HG03521 (cell line): ENCODE results near the gene CDC42BPA.
"Not testable (repeated sequence)": the region's sequence is repeated elsewhere in the genome, so short reads cannot be mapped to it uniquely, and the experiment has no call there.

Source experiments
- ATAC-seq: cut with Tn5 transposase; IDR thresholded peaks from one replicate; pipeline ENCODE4 v1.9.1; 2021; ENCODE audit warnings: mild to moderate bottlenecking, moderate library complexity; ENCODE audit not compliant: unreplicated experiment

CDC42BPA gene

DNA sequence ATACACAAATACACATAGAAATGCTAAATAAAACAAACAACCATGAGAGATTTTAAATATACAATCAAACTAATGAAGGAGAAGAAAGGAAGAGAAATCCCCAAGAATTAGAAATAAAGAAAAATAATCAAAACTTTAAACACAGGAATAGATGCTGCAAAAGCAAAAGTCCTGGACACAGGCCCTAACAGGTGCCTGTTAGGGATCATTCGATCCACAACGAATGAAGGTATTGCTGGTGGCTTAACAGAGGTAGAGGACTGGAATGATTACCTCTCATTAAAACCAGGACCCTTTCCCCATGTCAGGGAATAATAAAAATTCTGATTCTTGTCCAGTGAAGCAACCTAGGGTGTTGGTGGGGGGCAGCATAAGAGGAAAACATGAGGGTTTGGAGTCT lies 56.8 kb downstream of the CDC42BPA start:
- ATAC-seq, result no peak

DNA sequence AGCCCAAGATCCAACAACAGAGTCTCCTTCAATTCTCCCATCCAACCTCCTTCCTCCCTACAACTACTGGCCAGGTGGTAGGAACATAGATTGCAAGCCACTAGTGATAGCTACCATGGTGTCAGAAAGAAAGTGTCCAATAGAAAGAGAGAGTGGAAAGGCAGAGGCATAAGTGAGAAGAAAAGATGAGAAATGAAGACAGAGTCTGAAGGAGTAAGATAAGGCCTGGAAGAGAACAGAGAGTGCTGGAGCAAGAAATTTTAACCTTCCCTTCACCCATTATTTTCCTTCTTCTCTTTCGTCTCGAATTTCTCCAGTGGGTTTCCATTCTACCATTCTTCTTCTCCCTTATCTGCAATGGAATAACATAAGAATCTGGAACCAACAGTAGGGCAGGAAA lies 57.9 kb downstream of the CDC42BPA start:
- no peak for ATAC-seq

DNA sequence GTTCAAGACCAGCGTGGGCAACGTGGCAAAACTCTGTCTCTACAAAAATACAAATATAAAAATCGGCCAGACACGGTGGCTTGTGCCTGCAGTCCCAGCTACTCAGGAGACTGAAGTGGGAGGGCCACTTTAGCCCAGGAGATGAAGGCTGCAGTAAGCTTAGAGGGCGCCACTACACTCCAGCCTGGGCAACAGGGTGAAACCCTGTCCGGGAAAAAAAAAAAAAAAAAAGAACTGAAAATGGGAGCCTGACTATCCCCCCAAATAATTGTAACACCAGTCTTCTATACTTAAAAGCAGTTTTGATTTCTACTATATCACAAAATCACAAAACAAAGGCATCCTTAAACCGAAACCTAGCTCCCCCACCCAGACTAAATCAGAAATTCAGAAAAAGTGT lies 60.3 kb downstream of the CDC42BPA start:
- no peak for ATAC-seq

DNA sequence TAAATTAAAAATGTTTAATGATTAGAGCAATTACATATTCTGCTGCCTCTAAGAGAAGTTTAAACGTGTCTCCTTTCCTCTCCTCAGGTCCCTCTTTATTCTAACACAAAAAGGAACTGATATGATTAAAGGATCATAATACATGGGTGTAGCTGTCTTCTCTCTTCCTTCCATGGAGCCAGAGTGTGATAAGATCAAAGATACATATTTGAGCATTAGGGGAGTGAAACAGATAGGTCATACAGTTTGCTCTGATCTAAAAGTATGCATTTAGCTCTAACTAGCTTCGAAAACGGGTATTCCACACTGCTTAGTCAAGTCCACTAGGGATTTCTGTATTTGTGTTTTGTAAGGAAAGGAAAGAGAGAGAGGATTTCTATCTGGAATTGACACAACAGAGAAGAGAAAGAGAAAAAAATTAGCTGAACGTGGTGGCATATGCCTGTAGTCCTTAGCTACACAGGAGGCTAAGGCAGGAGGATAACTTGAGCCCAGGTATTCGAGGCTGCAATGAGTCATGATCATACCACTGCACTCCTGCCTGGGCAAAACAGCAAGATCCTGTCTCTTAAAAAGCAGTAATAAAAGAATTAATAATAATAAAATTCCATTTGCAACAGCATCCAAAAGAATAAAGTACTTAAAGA lies 63.1 kb downstream of the CDC42BPA start:
- ATAC-seq, result no peak

DNA sequence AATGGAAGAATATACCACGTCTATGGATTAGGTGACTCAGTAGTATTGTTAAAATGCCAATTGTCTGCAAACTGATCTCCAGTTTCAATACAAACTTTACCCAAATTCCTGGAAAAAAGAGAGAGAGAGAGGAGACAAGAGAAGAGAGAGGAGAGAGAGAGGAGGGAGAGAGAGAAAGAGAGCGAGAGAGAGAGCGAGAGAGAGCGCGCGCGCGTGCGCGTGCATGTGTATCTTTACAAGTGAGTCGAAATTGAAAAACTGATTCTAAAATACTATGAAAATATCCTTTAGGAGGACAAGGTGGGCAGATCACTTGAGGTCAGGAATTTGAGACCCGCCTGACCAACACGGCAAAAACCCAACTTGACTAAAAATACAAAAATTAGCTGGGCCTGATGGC lies 65.2 kb downstream of the CDC42BPA start:
- ATAC-seq, result no peak

DNA sequence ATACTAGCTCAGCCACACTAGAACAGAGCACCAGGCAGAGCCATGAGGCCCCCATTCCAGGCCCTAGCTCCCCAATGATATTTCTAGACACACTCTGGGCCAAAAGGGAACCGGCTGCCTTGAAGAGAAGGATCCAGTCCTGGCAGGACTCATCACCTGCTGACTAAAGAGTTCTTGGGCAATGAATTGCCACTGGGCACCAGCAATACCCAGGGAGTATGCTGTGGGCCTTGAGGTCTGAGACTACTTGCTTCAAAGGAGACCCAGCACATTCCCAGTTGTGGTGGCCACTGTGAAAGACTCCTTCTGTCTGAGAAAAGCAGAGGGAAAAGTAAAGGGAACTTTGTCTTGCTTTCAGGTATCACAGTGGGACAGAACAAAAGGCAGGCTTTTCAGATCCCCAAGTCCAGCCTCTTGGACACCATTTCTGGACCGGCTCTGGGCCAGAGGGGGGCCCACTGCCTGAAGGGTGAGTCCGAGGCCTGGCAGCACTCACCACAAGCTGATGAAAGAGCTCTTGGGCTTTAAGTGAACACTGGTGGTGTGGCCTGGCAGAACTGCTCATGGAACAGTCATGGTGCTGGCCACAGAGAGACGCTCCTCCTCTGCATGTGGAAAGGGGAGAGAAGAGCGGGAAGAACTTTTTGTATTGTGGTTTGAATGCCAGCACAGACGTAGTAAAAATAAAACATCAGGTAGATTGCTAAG lies 72.5 kb downstream of the CDC42BPA start:
- no peak for ATAC-seq

DNA sequence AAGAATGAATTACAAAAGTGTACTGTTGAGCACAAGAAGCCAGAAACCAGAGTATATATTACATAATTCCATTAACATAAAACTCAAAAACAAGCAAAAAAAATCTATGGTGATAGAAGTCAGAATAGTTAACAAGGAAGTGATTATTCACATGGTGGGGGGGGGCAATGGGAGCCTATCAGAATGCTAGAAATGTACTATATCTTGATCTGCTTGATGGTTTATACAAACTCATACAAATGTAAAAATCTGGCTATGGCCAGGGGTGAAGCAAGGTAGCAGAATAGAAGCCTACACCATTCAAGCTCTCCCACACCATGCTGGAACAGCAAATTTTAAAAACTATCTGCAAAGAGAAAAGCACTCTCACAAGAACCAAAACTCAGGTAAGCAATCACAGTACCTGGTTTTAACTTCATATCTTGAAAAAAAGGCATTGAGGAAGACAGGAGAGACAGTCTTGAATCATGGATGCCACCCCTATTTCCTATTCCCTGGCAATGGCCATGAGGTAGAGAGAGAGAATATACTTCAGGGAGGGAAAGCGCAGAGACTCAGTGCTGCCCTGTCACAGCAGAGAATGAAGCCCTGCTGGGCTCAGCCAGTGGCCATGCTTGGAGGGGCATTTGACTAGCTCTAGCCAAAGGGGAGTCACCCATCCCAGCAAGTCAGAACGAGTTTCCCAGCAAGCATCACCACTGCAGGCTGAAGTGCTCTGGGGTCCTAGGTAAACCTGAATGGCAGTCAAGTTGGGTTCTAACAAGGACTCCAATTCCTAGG lies 73.8 kb downstream of the CDC42BPA start:
- no peak for ATAC-seq

DNA sequence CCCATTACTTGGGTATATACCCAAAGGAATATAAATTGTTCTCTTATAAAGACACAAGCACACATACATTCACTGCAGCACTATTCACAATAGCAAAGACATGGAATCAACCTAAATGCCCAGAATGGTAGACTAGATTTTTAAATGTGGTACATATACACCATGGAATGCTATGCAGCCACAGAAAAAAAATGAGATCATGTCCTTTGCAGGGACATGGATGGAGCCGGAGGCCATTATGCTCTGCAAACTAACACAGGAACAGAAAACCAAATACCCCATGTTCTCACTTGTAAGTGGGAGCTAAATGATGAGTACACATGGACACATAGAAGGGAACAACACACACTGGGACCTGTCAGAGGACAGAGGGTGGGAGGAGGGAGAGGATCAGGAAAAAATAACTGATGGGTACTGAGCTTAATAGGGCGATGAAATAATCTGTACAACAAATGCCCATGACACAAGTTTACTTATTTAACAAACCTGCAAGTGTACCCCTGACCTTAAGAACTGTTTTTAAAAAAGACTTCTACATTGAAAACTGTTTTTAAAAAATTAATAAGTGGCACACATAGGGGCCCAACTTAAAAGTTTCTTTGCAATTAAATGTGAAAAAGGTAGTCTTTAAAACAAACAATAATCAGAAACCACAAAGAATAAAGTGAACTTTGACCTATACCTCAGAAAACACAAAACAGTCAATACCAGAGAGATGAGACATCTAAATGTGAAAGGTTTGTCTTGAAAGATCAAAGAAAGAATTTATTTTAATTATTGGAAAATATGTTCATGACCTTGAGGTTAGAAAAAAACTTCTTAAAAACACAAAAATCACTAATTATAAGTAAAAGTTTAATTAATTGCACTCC lies 75.2 kb downstream of the CDC42BPA start:
- no peak for ATAC-seq

DNA sequence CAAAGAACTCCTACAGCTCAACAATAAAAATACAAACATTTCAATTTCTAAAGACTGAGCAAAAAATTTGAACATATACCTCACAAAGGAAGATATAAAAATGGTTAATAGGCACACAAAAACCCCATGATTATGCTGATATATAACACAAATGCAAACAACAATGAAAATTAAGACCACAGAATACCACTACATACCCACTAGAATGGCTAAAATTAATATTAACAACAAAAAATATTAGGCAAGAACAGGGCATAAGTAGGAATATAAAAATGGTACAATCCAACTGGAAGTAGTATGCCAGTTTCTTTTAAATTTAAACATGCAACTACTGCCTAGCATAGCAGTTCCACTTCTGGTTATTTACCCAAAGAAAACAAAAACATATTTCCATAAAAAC lies 77.3 kb downstream of the CDC42BPA start:
- no peak for ATAC-seq

DNA sequence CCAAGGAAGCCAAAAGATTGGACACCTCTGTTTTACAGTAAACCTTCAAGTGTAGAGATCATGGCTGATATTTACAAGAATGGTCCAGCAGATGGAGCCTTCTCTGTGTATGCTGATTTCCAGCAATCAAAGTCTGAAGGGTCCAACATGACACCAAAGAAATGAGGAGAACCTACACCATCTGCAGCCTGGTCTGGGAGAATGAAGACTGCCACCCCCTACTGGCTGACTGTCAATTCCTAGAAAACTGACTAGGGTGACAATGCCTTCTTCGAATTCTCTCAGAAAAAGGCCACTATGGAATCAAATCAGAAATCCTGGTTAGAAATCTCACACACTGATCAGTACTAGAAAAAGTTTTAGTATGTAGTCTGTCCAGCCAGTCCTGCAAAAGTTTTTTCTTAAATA lies 83.3 kb downstream of the CDC42BPA start:
- no peak for ATAC-seq

DNA sequence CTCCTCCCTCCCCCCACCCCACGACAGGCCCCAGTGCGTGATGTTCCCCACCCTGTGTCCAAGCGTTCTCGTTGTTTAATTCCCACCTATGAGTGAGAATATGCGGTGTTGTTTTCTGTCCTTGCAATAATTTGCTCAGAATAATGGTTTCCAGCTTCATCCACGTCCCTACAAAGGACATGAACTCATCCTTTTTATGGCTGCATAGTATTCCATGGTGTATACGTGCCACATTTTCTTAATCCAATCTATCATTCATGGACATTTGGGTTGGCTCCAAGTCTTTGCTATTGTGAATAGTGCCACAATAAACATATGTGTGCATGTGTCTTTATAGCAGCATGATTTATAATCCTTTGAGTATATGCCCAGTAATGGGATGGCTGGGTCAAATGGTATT lies 87.2 kb downstream of the CDC42BPA start:
- ATAC-seq, result not testable (repeated sequence)

DNA sequence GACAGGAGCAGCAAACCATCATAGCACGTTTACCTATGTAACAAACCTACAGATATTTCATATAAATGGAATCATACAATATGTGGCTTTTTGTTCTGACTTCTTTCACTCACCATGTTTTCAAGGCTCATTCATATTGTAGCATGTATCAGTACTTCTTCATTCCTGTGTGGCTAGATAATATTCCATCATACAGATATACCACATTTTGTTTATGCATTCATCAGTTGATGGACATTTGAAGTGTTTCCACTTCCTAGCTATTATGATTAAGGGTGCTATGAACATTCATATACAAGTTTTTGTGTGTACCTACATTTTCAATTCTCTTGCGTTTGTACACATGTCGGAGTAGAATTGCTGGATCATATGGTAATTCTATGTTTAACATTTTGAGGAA lies 90.1 kb downstream of the CDC42BPA start:
- ATAC-seq, result no peak

DNA sequence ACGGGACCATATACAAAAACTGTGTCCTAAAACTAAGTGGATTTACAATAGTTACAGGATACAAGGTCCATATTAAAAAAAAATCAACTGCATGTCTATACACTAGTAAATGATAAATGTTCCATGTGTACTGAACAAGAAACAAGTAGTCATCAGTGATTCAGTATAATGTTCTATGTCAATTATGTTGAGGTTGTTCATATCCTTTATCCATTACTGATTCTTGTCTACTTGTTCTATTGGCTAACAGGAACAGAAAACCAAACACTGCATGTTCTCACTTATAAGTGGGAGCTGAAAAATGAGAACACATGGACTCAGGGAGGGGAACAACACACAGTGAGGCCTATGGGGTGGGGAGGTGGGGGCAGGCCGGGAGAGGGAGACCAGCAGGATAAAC lies 90.5 kb downstream of the CDC42BPA start:
- no peak for ATAC-seq

DNA sequence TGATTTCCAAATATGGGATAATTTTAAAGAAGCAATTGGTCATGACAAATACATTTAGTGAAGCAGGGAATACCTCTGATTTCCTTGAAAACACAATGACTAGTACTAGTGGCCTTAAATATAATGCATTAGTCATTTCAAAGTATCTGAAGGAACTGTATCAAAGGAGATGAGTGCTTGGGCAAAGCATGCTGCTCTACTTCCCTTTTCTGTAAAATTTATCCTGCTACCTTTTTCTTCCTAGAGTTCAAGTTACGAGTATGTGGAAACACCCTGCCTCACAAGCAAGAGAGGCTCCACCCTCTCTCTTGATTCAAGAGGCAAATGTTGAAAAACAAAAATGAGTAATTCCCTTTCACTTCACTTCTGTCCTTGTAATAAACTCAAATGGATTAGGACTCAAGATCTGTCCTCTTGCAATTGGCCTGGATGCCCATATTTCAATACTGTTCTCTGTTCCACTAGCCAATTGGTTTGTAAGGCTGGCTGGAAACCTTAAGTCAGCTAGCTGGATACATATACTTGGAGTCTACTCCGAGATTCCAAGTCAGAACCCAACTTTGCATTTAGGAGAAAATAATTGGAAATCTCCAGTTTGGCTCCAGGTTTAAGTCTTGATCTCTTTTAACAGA lies 92.5 kb downstream of the CDC42BPA start:
- ATAC-seq, result no peak

DNA sequence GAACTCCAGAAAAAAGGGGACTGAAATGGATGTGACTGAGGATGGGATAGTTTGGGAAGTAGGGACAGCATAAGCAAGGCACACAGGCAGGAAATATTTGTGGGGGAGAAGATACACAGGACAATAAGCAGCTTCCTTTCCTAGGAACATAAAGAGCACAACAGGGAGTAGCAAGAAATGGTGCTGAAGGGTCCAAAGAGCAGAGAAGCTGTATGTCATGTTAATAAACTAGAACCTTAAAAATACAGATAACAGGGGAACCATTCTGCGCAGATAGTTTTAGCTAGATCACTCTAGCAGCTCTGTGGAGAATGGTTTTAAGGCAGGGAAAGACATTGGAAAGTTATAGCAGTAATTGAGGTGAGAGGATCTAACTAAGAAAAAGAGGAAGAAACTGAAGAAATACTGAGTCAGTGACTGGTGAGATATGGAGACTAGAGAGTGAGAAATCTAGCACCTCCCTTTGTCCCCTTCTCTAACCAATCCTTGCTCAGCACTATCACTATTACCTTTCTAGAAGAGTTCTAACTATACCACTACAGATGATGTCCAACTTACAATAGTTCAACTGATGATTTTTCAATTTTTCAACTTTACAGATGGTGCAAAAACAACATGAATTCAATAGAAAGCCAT lies 95.0 kb downstream of the CDC42BPA start:
- no peak for ATAC-seq

DNA sequence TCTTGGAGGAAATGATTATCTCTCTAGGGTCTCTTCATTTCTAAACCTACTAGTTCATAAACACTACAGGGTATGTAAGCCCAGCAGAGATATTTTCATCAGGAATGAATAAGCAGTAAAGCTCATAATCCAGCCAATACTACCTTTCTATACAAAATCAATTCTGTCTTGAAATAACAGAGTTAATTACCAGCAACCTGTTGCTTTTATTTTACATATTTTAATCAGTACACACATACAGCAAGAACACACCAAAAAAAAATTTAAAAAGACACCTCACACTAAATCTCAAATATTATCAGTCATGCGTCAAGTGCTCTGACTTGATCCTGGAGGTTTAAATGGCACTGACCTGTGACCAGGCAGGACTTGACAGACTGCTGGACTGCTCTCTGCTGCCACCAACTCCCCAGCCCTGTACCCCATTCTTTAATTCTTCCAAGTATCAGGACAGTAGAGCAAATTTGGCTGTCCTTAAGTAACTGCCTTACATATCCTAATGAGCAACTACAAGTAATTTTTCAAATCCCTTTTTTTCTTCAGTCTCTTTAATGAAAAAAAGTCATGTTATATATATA lies 98.5 kb downstream of the CDC42BPA start:
- ATAC-seq, result no peak

DNA sequence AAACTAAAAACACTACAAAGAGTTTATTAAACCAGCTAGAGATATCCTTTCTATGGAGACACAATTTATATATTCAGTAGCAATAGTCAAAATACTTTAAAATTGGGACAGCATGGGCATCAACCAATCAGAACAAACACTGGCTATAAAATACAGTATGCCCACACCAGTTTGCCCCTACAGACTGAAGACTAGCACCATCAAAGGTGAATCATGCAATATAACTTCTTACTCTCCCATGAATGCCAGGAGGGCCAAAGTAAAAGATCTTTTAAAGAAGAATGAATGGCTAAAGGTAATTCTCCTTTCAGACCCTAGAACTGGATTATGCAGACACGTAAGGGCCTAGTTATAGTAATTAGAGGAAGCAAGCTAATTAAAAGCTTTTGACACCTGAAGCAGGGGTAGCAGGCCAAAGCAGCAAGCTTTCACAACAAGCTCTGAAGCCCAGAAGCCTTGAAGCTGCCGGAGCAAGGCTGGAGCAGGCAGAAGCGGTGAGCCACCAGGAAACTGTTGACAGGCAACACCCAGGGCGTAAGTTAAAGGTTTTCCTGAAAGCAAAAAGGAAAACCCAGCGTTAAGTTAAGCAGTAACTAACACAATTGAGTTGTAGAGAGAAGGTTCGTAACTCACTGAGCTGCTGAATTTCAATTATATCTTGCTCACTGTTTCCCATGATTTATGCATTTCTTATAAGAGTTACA lies 99.3 kb downstream of the CDC42BPA start:
- no peak for ATAC-seq

DNA sequence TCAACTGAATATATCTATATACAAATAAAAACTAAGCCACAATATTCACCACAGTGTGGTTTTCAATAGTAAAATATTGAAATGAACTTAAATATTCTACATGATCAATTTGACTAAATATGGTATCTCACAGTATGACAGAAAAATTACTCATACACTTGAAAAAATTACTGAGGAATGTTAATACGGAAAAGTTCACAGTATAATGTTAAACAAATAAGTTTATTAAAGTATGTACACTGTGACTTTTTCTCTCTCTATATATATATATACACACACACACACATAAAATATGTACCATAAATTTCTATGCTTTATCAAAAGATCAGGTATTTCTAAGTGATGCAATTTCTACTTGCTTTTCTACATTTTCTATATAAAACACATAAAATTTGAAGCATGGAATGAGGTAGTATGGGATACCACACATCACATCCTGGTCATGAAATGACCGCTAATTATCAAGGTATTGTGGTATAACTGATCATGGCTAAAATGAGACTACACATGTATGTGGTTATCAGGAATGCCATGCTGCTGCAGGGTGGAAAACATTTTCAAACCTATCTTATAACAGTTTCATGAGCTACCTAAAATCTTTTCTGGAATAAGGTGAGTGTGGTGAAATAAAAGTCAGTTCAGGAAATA lies 102.3 kb downstream of the CDC42BPA start:
- ATAC-seq, result no peak

DNA sequence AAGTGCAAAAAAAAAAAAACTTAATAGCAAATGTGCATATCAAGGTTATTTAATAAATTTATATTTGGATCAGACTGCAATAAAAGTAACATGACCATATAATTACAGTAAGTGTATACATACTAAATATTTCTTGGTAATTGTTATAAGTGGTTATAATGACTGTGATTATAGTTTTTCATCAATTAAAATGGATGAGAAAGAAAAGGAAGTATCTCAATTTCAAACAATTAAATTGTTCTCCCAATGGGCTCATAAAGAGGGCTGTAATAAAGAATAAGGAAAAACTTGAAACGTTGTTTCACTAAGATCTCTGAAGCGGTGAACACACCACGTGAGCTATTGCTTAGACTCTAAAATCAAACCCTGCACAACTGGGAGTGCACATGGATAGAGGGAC lies 104.1 kb downstream of the CDC42BPA start:
- no peak for ATAC-seq
